ENCODE measurements around the gene FAM171A1. TPM values are rescaled to one million over a fixed set of nuclear protein-coding genes. Genes with fewer than 3 reads are reported as not detected.

Gene FAM171A1
- total RNA-seq, 1 donor from 2014 or later = 28.2 TPM

- H3K27ac Mint-ChIP-seq = no peak overlapping the region
- Histone ChIP-seq H3K4me2 (no peak overlapping the region), H3K27me3 (no peaks in the 10 kb centered on the region), H3K4me3 (no peak overlapping the region), H3K9ac (no peak overlapping the region), H2AFZ (replicated peaks) (no peak overlapping the region), H3K4me1 (no peaks in the 10 kb centered on the region), H3K79me2 (ENCODE audit: low read depth) (no peaks in the 10 kb centered on the region), H3F3A (ENCODE audit: low read depth) (no peaks in the 10 kb centered on the region), H3K27ac (no peak overlapping the region), H3K9me3 (ENCODE audit: low read depth) (no peaks in the 10 kb centered on the region), H3K36me3 (no peaks in the 10 kb centered on the region), H4K20me1 (ENCODE audit: low read depth) (no peaks in the 10 kb centered on the region)
- no peak overlapping the region for H3K4me3 Mint-ChIP-seq
- H3K36me3 Mint-ChIP-seq = peaks cover 2% of the 10 kb centered on the region
- H3K27me3 Mint-ChIP-seq (ENCODE audit: insufficient read depth, low read depth) = no peaks in the 10 kb centered on the region
- no peak for DNase-seq (ENCODE audit: low spot score)
- TF ChIP-seq CTCF (IDR thresholded peaks at IDR 0.05) (no peak), EZH2 (IDR thresholded peaks at IDR 0.05) (no peak), EZH2phosphoT487 (IDR thresholded peaks at IDR 0.05) (no peak)
- H3K9me3 Mint-ChIP-seq = no peaks in the 10 kb centered on the region
- no peaks in the 10 kb centered on the region for H3K4me1 Mint-ChIP-seq
Measured at GRCh38 chr10:15236340-15236739, 134.7 kb downstream of the FAM171A1 start.

- DNase-seq (ENCODE audit: low spot score) = no peak
- no peaks in the 10 kb centered on the region for H3K27me3 ChIP-seq
- H3K27ac ChIP-seq = no peak overlapping the region
- H3K9ac ChIP-seq = no peak overlapping the region
- H3K4me1 ChIP-seq = no peaks in the 10 kb centered on the region
- H3K4me2 ChIP-seq = no peak overlapping the region
- TF ChIP-seq CTCF (IDR thresholded peaks at IDR 0.05) (no peak), EZH2 (IDR thresholded peaks at IDR 0.05) (no peak), EZH2phosphoT487 (IDR thresholded peaks at IDR 0.05) (no peak)
- Mint-ChIP-seq H3K27me3 (ENCODE audit: insufficient read depth, low read depth) (no peaks in the 10 kb centered on the region), H3K4me1 (no peaks in the 10 kb centered on the region), H3K27ac (no peak overlapping the region), H3K36me3 (peaks cover 8% of the 10 kb centered on the region), H3K9me3 (no peaks in the 10 kb centered on the region), H3K4me3 (no peak overlapping the region)
- no peak overlapping the region for H3K4me3 ChIP-seq
- H3F3A ChIP-seq (ENCODE audit: low read depth) = no peaks in the 10 kb centered on the region
- no peaks in the 10 kb centered on the region for H3K36me3 ChIP-seq
- no peaks in the 10 kb centered on the region for H3K79me2 ChIP-seq (ENCODE audit: low read depth)
- H4K20me1 ChIP-seq (ENCODE audit: low read depth) = no peaks in the 10 kb centered on the region
- H2AFZ ChIP-seq (replicated peaks) = no peak overlapping the region
- no peaks in the 10 kb centered on the region for H3K9me3 ChIP-seq (ENCODE audit: low read depth)
Measured at GRCh38 chr10:15232279-15232678, 138.8 kb downstream of the FAM171A1 start.

DNA sequence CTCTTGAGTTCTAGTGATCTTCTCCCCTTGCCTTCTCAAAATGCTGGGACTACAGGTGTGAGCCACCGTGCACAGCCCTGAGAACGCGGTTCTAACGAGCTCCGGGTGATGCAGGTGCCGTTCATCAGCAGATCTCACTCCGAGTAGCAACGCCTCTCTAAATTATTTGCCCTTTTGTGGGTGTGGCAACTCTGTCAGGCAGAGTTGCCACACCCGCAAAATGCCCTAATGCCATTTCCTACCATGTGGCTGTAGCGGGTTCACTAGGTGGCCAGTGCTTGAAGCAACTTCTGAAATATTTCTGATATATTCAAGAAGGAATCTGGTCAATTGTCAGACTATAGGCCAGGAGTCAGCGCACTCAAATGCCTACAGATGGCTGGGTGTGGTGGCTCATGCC is 139.7 kb downstream of the FAM171A1 start:
- no peaks in the 10 kb centered on the region for H3K27me3 Mint-ChIP-seq (ENCODE audit: insufficient read depth, low read depth)
- TF ChIP-seq EZH2phosphoT487 (IDR thresholded peaks at IDR 0.05) (no peak), EZH2 (IDR thresholded peaks at IDR 0.05) (no peak), CTCF (IDR thresholded peaks at IDR 0.05) (no peak)
- peaks cover 10% of the 10 kb centered on the region for H3K36me3 Mint-ChIP-seq

More for the DNA sequence above, 139.7 kb downstream of the FAM171A1 start:
- DNase-seq (ENCODE audit: low spot score) = no peak
- Histone ChIP-seq H3K9ac (no peak overlapping the region), H2AFZ (replicated peaks) (no peak overlapping the region), H3K4me1 (no peaks in the 10 kb centered on the region), H3F3A (ENCODE audit: low read depth) (no peaks in the 10 kb centered on the region), H3K27me3 (no peaks in the 10 kb centered on the region), H3K4me3 (no peak overlapping the region), H3K27ac (no peak overlapping the region), H4K20me1 (ENCODE audit: low read depth) (no peaks in the 10 kb centered on the region), H3K4me2 (no peak overlapping the region), H3K36me3 (no peaks in the 10 kb centered on the region), H3K9me3 (ENCODE audit: low read depth) (no peaks in the 10 kb centered on the region), H3K79me2 (ENCODE audit: low read depth) (no peaks in the 10 kb centered on the region)
- Mint-ChIP-seq H3K9me3 (peaks cover under 1% of the 10 kb centered on the region), H3K4me1 (no peaks in the 10 kb centered on the region), H3K27ac (no peak overlapping the region), H3K4me3 (no peak overlapping the region)
